ENCODE data around the gene TRIM38.
"Not testable (repeated sequence)": the region's sequence is repeated elsewhere in the genome, so short reads cannot be mapped to it uniquely, and the experiment has no call there.

The TRIM38 gene

DNA sequence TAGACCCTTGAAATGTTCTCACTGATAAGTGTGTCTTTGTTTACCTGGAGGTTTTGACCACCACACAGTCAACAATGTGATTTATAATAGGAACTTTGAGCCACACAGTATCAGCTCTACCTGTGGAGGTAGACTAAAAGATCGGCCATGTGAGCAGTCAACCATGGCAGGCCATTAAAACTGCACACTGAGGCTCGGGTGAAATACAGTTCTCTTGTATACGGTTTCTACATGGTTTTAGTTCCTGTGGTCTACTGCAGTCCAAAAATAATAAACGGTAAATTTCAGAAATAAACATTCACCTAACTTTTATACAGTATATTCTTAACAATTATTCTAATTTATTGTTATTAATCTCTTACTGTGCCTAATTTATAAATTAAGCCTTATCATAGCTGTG lies 47.2 kb downstream of the TRIM38 start:
- no peak for DNase-seq

GRCh38 chr6:26012061-26012460 lies 49.5 kb downstream of the TRIM38 start:
- no peak for DNase-seq

- not testable (repeated sequence) for DNase-seq
These were observed 51.8 kb downstream of the TRIM38 start for GRCh38 chr6:26014386-26014785.

DNA sequence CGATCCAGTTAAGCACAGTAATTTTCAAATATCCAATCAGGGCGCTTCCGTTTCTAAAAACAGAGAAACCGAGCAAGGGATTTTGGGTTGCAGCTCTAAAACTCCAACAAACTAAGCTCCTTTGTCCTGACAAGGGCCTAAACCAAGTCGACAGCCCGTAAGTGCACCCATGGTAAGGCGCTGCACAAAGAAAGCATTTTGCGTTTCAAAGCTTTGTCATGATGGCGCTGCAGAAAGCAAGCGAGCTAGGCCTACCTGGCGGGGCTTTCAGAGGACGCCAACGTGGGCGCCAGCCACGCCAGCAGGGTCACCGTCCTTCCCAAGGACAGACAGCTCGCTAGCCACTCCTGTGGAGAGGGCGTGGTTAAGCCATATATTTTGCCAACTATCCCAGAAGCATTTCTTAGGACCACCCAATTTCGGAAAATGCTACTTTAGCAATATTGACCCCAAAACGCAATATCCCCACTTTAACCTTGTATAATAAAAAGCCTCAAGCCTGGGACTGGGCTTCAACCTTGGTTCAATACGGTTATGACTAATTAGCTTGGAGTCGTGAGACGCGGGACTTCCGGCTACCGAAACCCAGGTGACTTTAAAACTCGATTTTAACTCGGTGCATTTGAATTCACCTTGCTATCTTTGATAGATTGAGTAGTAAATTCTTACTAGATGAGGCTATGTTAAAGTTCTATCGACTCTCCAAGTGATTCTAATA lies 53.8 kb downstream of the TRIM38 start:
- DNase-seq: no peak

DNA sequence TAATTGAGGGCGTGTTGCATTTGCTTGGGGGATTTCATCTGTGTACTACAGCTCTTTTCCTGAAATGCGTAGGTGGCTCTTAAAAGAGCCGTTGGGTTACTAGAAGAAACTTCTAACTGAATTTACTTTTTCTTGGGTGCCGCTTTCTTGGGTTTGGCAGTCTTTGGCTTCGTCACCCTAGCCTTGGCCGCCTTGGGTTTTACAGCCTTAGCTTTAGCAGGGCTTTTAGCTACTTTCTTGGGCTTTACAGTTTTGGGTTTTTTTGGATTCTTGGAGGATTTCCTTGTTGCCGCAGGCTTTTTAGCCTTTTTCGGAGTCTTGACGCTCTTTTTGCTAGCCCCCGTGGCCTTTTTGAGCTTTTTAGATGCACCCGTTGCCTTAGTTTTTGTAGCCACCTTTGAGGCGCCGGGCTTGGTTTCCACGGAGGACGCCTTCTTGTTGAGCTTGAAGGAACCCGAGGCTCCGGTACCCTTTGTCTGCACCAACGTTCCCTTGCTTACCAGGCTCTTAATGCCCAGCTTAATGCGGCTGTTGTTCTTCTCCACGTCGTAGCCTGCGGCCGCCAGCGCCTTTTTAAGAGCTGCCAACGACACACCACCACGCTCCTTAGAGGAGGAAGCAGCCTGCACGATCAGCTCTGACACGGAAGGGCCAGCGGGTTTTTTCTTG lies 54.5 kb downstream of the TRIM38 start:
- no peak for DNase-seq

DNA sequence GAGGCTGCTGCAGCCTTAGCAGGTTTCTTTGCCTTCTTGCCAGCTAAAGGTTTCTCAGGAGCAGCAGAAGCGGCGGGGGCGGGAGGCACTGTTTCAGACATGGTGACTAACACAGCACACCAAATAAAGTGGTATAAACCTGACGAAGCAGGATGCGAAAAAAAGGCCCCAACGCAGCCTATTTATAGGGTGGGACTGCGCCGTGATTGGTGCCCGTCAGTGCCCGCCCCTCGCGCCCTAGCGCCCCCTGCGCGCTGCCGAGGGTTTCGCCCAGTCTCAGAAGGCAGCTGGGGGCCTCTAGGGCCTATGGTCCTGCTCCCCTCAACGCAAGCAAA lies 55.0 kb downstream of the TRIM38 start:
- DNase-seq: peak; percentile 70 to 80

GRCh38 chr6:26019261-26019830 lies 56.7 kb downstream of the TRIM38 start:
- DNase-seq: no peak

GRCh38 chr6:26019967-26020328 lies 57.3 kb downstream of the TRIM38 start:
- DNase-seq: no peak

DNA sequence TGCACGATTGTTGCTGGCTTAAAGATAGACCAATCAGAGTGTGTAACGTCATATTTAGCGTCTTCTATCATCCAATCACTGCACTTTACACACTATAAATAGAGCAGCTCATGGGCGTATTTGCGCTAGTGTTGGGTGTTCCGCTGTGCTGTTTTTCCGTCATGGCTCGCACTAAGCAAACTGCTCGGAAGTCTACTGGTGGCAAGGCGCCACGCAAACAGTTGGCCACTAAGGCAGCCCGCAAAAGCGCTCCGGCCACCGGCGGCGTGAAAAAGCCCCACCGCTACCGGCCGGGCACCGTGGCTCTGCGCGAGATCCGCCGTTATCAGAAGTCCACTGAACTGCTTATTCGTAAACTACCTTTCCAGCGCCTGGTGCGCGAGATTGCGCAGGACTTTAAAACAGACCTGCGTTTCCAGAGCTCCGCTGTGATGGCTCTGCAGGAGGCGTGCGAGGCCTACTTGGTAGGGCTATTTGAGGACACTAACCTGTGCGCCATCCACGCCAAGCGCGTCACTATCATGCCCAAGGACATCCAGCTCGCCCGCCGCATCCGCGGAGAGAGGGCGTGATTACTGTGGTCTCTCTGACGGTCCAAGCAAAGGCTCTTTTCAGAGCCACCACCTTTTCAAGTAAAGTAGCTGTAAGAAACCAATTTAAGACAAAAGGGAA lies 57.9 kb downstream of the TRIM38 start:
- DNase-seq: peak; percentile 51 to 71

DNA sequence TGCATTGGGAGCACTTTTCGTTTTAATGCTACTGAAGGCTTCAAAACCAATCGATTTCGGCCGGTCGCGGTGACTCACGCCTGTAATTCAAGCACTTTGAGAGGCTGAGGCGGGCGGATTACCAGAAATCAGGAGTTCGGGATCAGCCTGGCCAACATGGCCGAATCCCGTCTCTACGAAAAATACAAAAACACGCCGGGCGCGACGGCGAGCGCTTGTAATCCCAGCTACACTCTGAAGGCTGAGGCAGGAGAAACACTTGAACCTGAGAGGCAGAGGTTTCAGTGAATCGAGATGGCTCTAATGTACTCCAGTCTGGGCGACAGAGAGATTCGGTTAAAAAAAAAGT lies 58.4 kb downstream of the TRIM38 start:
- DNase-seq: peak; percentile 50 to 58

DNA sequence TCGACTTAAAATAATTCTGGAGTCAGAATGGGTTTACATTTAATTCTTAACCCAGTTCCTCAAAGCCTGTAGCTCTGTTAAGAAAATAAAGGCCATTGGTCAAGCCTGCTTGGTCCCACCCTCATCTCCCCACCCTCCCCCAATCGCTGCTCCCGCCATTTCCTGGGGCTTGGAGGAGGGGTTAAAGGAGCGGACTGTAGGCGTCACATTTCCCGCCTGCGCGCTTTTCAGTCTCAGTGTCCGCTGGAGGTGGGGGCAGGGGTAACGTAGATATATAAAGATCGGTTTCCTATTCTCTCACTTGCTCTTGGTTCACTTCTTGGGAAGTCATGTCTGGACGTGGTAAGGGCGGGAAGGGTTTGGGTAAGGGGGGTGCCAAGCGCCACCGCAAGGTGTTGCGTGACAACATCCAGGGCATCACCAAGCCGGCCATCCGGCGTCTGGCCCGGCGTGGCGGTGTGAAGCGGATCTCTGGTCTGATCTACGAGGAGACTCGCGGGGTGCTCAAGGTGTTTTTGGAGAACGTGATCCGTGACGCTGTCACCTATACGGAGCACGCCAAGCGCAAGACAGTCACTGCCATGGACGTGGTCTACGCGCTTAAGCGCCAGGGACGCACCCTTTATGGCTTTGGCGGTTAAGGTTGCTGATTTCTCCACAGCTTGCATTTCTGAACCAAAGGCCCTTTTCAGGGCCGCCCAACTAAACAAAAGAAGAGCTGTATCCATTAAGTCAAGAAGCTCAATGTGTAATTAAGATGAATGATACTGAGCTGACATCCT lies 58.9 kb downstream of the TRIM38 start:
- peak; percentile 72 to 80 for DNase-seq

DNA sequence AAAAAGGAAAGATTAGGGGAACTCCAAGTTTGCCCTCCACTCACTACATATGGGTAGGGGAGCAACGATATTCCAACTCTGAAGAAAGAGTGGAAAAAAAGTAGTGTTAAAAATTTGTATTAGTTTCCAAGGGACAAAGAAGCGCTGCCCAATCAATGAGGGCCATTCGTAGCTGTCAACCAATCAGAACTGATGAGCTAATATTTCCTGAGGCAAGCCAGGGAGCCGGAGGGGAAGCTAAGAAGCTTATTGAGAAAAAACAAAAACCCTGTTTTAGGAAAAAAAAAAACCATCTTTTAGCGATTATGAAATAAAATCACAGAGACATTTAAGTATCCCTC lies 59.5 kb downstream of the TRIM38 start:
- DNase-seq: no peak

DNA sequence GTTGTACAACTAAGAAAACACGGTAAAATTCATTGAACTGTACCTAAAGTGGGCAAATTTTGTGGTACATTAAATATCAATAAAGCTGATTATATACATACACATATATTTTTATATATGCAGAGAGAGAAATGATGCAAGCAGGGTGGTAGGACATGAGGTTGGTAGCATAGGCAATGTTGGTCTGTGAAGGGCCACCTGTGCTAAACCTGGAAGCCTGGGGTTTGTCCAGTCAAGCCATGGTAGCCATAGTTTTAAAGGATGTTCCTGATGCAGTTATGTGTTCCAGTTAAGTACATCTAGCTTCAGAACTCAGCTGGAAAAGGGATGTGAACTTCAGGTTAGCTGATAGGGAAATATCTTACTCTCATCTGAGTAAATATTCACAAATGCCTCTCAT lies 60.1 kb downstream of the TRIM38 start:
- no peak for DNase-seq

- DNase-seq: no peak
These were observed 62.0 kb downstream of the TRIM38 start for GRCh38 chr6:26024651-26025046.

GRCh38 chr6:26025047-26025893 lies 62.7 kb downstream of the TRIM38 start:
- DNase-seq: no peak

DNA sequence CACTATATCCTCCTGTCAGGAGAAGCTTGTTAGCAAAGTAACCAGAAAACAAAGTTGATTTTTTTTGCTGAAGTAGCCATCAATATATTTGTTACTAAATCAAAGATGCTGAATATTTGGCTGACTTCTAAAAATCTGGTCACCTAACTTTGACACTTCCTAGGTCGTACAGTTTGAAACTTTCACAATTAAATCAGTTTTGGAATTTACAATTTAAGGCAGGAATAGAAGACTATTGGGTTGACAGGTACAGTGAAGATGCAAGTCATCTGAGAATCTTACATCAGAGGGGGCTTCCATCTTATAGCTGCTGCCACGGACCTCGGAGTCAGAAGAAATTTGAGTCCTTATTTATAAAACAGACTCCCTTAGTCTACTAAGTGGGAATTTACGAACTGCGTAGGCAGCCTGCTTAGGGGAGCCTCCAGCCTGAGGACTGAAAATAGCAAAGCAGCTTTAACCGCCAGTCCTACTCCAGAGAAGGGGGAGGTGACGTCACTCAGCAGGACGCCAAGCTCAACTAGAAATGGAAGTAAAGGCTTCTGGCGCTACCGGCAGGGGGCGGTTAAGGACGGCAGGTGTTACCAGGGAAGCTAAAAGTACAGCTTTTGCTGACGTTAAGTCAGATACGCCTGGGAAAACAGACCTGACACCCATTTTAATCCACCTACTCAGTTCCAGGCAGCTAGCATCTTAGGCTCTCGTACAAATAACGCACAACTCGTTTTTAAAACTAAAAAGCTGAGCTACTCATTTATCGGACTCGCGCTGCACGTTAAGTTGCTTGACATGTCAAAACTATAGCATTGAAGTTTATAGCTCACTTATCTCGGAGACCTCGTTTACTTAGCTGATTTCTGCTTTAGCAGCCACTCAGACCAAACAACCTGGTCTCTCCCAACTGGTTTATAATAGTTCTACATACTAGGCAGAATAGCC lies 63.6 kb downstream of the TRIM38 start:
- peak; percentile 85 to 86 for DNase-seq

GRCh38 chr6:26026833-26027490 lies 64.4 kb downstream of the TRIM38 start:
- DNase-seq: peak; percentile 94 to 95

GRCh38 chr6:26027491-26028211 lies 65.0 kb downstream of the TRIM38 start:
- DNase-seq: no peak

DNA sequence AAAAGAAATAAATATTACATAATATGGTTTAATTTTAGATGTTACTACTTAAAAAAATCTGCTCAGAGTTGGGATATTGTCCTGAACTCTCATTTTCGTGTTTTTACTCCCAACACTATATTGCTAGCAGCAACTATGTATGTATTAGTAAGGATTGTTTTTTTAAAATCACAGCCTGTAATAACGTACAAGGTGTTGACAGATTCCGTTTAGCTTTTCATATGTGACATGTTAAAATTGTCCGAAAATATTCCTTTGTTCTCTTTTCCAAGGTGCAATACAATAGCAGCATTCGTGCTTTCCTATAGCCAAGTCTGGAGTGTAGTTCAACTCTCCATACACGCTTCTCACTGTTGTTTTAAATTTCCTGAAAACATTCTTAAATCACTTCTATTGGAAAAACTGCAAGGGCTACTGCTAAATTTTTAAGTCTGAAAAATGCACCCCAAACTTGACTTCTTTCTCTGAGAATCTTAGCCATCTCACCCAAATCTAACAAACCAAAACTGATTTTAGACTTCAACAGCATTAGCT lies 65.7 kb downstream of the TRIM38 start:
- DNase-seq: no peak

Data from stimulated activated CD4-positive, alpha-beta T cell treated with anti-CD3 and anti-CD28 coated beads, Interleukin-2, amount 100 ng/mL, for 48 hours (primary cell).